ENCODE results near the gene TSPAN4.

TSPAN4 gene

GRCh38 chr11:893008-893654 is 50.5 kb downstream of the TSPAN4 start:
- DNase-seq: no peak

GRCh38 chr11:894575-895201 is 52.0 kb downstream of the TSPAN4 start:
- no peak for DNase-seq

- no peak for DNase-seq
Observed at GRCh38 chr11:895331-896110, 52.9 kb downstream of the TSPAN4 start.

- DNase-seq: no peak
Observed at GRCh38 chr11:897253-898142, 54.8 kb downstream of the TSPAN4 start.

GRCh38 chr11:898143-898511 is 55.5 kb downstream of the TSPAN4 start:
- no peak for DNase-seq

- DNase-seq: no peak
Observed at GRCh38 chr11:898540-899190, 56.0 kb downstream of the TSPAN4 start.

GRCh38 chr11:899724-900123 is 57.1 kb downstream of the TSPAN4 start:
- no peak for DNase-seq

- DNase-seq: no peak
Observed at GRCh38 chr11:900545-900944, 57.9 kb downstream of the TSPAN4 start.

GRCh38 chr11:901452-902061 is 58.9 kb downstream of the TSPAN4 start:
- no peak for DNase-seq

GRCh38 chr11:904380-904779 is 61.7 kb downstream of the TSPAN4 start:
- no peak for DNase-seq

GRCh38 chr11:905952-906351 is 63.3 kb downstream of the TSPAN4 start:
- no peak for DNase-seq

GRCh38 chr11:907668-908067 is 65.0 kb downstream of the TSPAN4 start:
- DNase-seq: no peak

- no peak for DNase-seq
Observed at GRCh38 chr11:908273-908672, 65.6 kb downstream of the TSPAN4 start.

- DNase-seq: no peak
Observed at GRCh38 chr11:909406-909805, 66.8 kb downstream of the TSPAN4 start.

- no peak for DNase-seq
Observed at GRCh38 chr11:910044-910588, 67.5 kb downstream of the TSPAN4 start.

- peak; percentile 79 for DNase-seq
Observed at GRCh38 chr11:910589-911030, 68.0 kb downstream of the TSPAN4 start, which contains the start of gene CHID1. Gene CHID1 (minus strand): TSS chr11:910810. CDS start chr11:904816, 5,994 bp downstream.

- no peak for DNase-seq
Observed at GRCh38 chr11:911031-911889, 68.6 kb downstream of the TSPAN4 start.

- no peak for DNase-seq
Observed at GRCh38 chr11:911890-912219, 69.2 kb downstream of the TSPAN4 start.

GRCh38 chr11:912266-912665 is 69.6 kb downstream of the TSPAN4 start:
- no peak for DNase-seq

- DNase-seq: no peak
Observed at GRCh38 chr11:913043-913442, 70.4 kb downstream of the TSPAN4 start.

- DNase-seq: no peak
Observed at GRCh38 chr11:914204-914603, 71.6 kb downstream of the TSPAN4 start.
